Measurements from ENCODE around the gene ERF.

Gene ERF

GRCh38 chr19:42287017-42287826 lies 32.3 kb upstream of the ERF start:
- no peak for DNase-seq

GRCh38 chr19:42286349-42287016 lies 31.6 kb upstream of the ERF start:
- DNase-seq, result no peak

GRCh38 chr19:42285988-42286348 lies 31.0 kb upstream of the ERF start:
- DNase-seq, result no peak

- no peak for DNase-seq
These were observed 30.6 kb upstream of the ERF start for GRCh38 chr19:42285541-42285941.

- peak; percentile 26 for DNase-seq
These were observed 29.8 kb upstream of the ERF start for GRCh38 chr19:42284591-42285341.

- peak; percentile 88 for DNase-seq
These were observed 29.2 kb upstream of the ERF start for GRCh38 chr19:42284066-42284501.

- DNase-seq, result peak; percentile 95
These were observed 28.5 kb upstream of the ERF start for GRCh38 chr19:42283188-42284065.

GRCh38 chr19:42282819-42283187 lies 27.9 kb upstream of the ERF start:
- no peak for DNase-seq

GRCh38 chr19:42281827-42282762 lies 27.2 kb upstream of the ERF start:
- no peak for DNase-seq

GRCh38 chr19:42281146-42281826 lies 26.4 kb upstream of the ERF start:
- DNase-seq, result peak; percentile 17

- no peak for DNase-seq
These were observed 25.9 kb upstream of the ERF start for GRCh38 chr19:42280815-42281145.

GRCh38 chr19:42279902-42280814 lies 25.2 kb upstream of the ERF start:
- DNase-seq, result peak; percentile 81

- no peak for DNase-seq
These were observed 24.4 kb upstream of the ERF start for GRCh38 chr19:42279155-42279901.

- DNase-seq, result no peak
These were observed 23.7 kb upstream of the ERF start for GRCh38 chr19:42278452-42279154.

GRCh38 chr19:42277821-42278451 lies 23.0 kb upstream of the ERF start:
- no peak for DNase-seq

GRCh38 chr19:42276821-42277220 lies 21.9 kb upstream of the ERF start:
- no peak for DNase-seq

GRCh38 chr19:42276284-42276683 lies 21.4 kb upstream of the ERF start:
- no peak for DNase-seq

GRCh38 chr19:42275517-42275916 lies 20.6 kb upstream of the ERF start:
- no peak for DNase-seq
